Prostate gland (tissue), 2 donors: Measurements from ENCODE around the gene NPBWR2.

ENCODE experiments used
- CTCF ChIP-seq, 4 experiments: fragments of 200-600 bp in 2 of 4; fragments of 450-650 bp in 2 of 4; sonication (generic) in 2 of 4; IDR thresholded peaks; 1 replicate in 3 of 4; 2 replicates in 1 of 4; pipeline ENCODE4 v1.5.1; 2016 to 2019; ENCODE audit warnings: antibody characterized with exemption in 4 of 4, mild to moderate bottlenecking in 2 of 4, moderate library complexity in 2 of 4
- POLR2AphosphoS5 ChIP-seq: sonication (generic); formaldehyde crosslinking; IDR thresholded peaks from one replicate; pipeline ENCODE4 v1.6.1; 2017; ENCODE audit warnings: antibody characterized with exemption

- TF ChIP-seq POLR2AphosphoS5 = no peak
- TF ChIP-seq CTCF (IDR thresholded peaks at IDR 0.05) = no peak
Observed at GRCh38 chr20:64095455-64095854, 11.9 kb downstream of the NPBWR2 start.
